K562 (cell line): Measurements from ENCODE around the gene ETS1. TPM values are rescaled to one million over a fixed set of nuclear protein-coding genes. Genes with fewer than 3 reads are reported as not detected.

Source experiments
- ATAC-seq: fragments of 200-7000 bp; cut with Tn5 transposase; 3 replicates; pipeline ENCODE4 v1.9.1; 2020; ENCODE audit warnings: moderate library complexity
- BruUV-seq: library from RNA; stranded (reverse); fragments of 400-500 nt; replicated peaks from 2 replicates; lab custom pipeline; 2021; lab: Mats Ljungman, UMichigan
- CTCF ChIA-PET: fragments of 300-600 bp; formaldehyde crosslinking; extraction: SDS; loops from one replicate; lab custom pipeline; 2021; ENCODE audit warnings: low intra/inter-chr PET ratio; lab: Yijun Ruan, JAX
- POLR2A ChIA-PET: fragments of 300-600, 350-650 bp; sonication (Branson Sonifier 250); formaldehyde crosslinking; extraction: SDS; loops from one replicate; lab custom pipeline; 2021; ENCODE audit warnings: antibody characterized with exemption, inconsistent platforms; lab: Yijun Ruan, JAX
- DNase-seq, 4 experiments: peaks; one replicate each; pipeline versions ENCODE4 v3.0.0 to v3.0.0-alpha.2; 2011 to 2018; ENCODE audit warnings: low spot score in 3 of 4, mixed read lengths in 3 of 4; ENCODE audit errors: extremely low read depth in 1 of 4
- FAIRE-seq: peaks from 2 replicates; lab custom pipeline; 2011; peaks lifted over from hg19 to GRCh38; lab: Jason Lieb, UNC
- H2AFZ ChIP-seq: 2 replicates; pipeline ENCODE4 v1.6.0; 2011; ENCODE audit warnings: low read depth, low read length, control low read depth, inconsistent platforms
- H3K27ac ChIP-seq: fragments of 200-600 bp; 3 replicates; pipeline ENCODE4 v1.8.0; 2011; ENCODE audit warnings: low read depth, mild to moderate bottlenecking, control low read depth, inconsistent platforms, low read length, moderate library complexity, mixed read lengths; ENCODE audit errors: extremely low read depth
- H3K27me3 ChIP-seq, 2 experiments: fragments of 300-600 bp in 1 of 2; 2 replicates in 1 of 2; 3 replicates in 1 of 2; pipeline versions ENCODE4 v1.6.0 to v1.8.0; 2011; ENCODE audit warnings: inconsistent platforms in 2 of 2, low read length in 2 of 2, mild to moderate bottlenecking in 1 of 2, mixed read lengths in 1 of 2, moderate library complexity in 1 of 2; ENCODE audit not compliant: control insufficient read depth in 2 of 2, insufficient read depth in 2 of 2
- H3K36me3 ChIP-seq: fragments of 300-600 bp; 3 replicates; pipeline ENCODE4 v1.8.0; 2011; ENCODE audit warnings: mild to moderate bottlenecking, low read length, inconsistent platforms; ENCODE audit not compliant: control insufficient read depth, insufficient read depth
- H3K4me1 ChIP-seq, 2 experiments: fragments of 200-600 bp in 1 of 2; replicated peaks in 1 of 2; 2 replicates in 1 of 2; 3 replicates in 1 of 2; pipeline versions ENCODE4 v1.5.1 to v1.8.0; 2011; ENCODE audit warnings: inconsistent platforms in 2 of 2, low read length in 2 of 2, mild to moderate bottlenecking in 1 of 2, mixed read lengths in 1 of 2, moderate library complexity in 1 of 2; ENCODE audit not compliant: control insufficient read depth in 2 of 2, insufficient read depth in 2 of 2
- H3K4me2 ChIP-seq: 2 replicates; pipeline ENCODE4 v1.6.1; 2011; ENCODE audit warnings: low read length, control low read depth, inconsistent platforms, mixed read lengths; ENCODE audit not compliant: insufficient read depth
- H3K4me3 ChIP-seq: fragments of 200-600 bp; sonication (generic), shearing (Covaris generic); 2 replicates; pipeline ENCODE4 v1.5.1; 2016; ENCODE audit warnings: control low read depth, inconsistent platforms
- H3K79me2 ChIP-seq: fragments of 200-600 bp; 3 replicates; pipeline ENCODE4 v1.8.0; 2011; ENCODE audit warnings: low read length, inconsistent platforms; ENCODE audit not compliant: control insufficient read depth, insufficient read depth
- H3K9ac ChIP-seq, 2 experiments: 2 replicates each; pipeline versions ENCODE4 v1.6.0 to v1.6.1; 2011; ENCODE audit warnings: low read depth in 2 of 2, low read length in 2 of 2, control low read depth in 1 of 2, inconsistent platforms in 1 of 2, mild to moderate bottlenecking in 1 of 2, mixed read lengths in 1 of 2; ENCODE audit not compliant: insufficient read depth in 1 of 2
- H3K9me1 ChIP-seq: one replicate; pipeline ENCODE4 v1.6.0; 2011; ENCODE audit warnings: inconsistent platforms, mild to moderate bottlenecking, low read length, moderate library complexity; ENCODE audit not compliant: control insufficient read depth, insufficient read depth
- H3K9me3 ChIP-seq: replicated peaks from 2 replicates; pipeline ENCODE4 v1.5.1; 2011; ENCODE audit warnings: low read depth, low read length, inconsistent platforms; ENCODE audit not compliant: control insufficient read depth, insufficient read depth
- H4K20me1 ChIP-seq: replicated peaks from 2 replicates; pipeline ENCODE4 v1.6.1; 2011; ENCODE audit warnings: low read length, inconsistent platforms, mixed read lengths; ENCODE audit not compliant: control insufficient read depth, insufficient read depth
- ARNT ChIP-seq, 2 experiments: fragments of 450-650 bp; IDR thresholded peaks; 2 replicates each; pipeline ENCODE4 v1.6.1; 2016; ENCODE audit warnings: mild to moderate bottlenecking in 1 of 2
- GTF2E2 ChIP-seq: fragments of 200-800 bp; sonication (Bioruptor generic); IDR thresholded peaks from 2 replicates; pipeline ENCODE4 v1.6.1; 2016; ENCODE audit warnings: missing genetic modification characterization, missing compliant biosample characterization
- HCFC1 ChIP-seq: IDR thresholded peaks from 2 replicates; pipeline ENCODE4 v1.6.1; 2012; ENCODE audit warnings: low read depth, low read length, improper control_type of control experiment
- HDAC1 ChIP-seq, 2 experiments: fragments of 450-650 bp; IDR thresholded peaks; 2 replicates each; pipeline ENCODE4 v1.6.1; 2016 to 2017; ENCODE audit warnings: inconsistent platforms in 1 of 2, mild to moderate bottlenecking in 1 of 2, moderate library complexity in 1 of 2
- IFI16 ChIP-seq: fragments of 250-450 bp; sonication (Bioruptor Pico); IDR thresholded peaks from 2 replicates; pipeline ENCODE4 v2.1.2; 2022; ENCODE audit warnings: mild to moderate bottlenecking, inconsistent platforms
- KDM1A ChIP-seq, 2 experiments: fragments of 450-650 bp; IDR thresholded peaks; 2 replicates each; pipeline ENCODE4 v1.6.1; 2016; ENCODE audit warnings: mild to moderate bottlenecking in 2 of 2
- POLR2A ChIP-seq: fragments of 450-650 bp; conservative IDR thresholded peaks from 2 replicates; pipeline ENCODE4 v1.6.1; 2016
- POLR3G ChIP-seq: IDR thresholded peaks from 2 replicates; pipeline ENCODE4 v1.6.1; 2011; ENCODE audit not compliant: insufficient read length, insufficient replicate concordance; ENCODE audit errors: extremely low read depth
- PRPF4 ChIP-seq: fragments of 200-400 bp; formaldehyde crosslinking; IDR thresholded peaks from one replicate; pipeline ENCODE4 v1.6.1; 2017; ENCODE audit warnings: low read length, low read depth, mild to moderate bottlenecking; ENCODE audit not compliant: insufficient read depth, poor library complexity, severe bottlenecking
- SMARCA4 ChIP-seq: fragments of 450-650 bp; IDR thresholded peaks from 2 replicates; pipeline ENCODE4 v1.6.1; 2016
- TBP ChIP-seq: optimal IDR thresholded peaks from 2 replicates; pipeline ENCODE3; 2011; ENCODE audit warnings: low read depth, low read length, improper control_type of control experiment
- THRAP3 ChIP-seq: fragments of 450-650 bp; IDR thresholded peaks from 2 replicates; pipeline ENCODE4 v1.6.1; 2016; ENCODE audit warnings: mild to moderate bottlenecking, inconsistent platforms, borderline replicate concordance
- U2AF2 ChIP-seq: fragments of 200-400 bp; formaldehyde crosslinking; optimal IDR thresholded peaks from 2 replicates; pipeline ENCODE3; 2017; ENCODE audit warnings: low read depth, mild to moderate bottlenecking, low read length
- XRCC5 ChIP-seq: fragments of 200-400 bp; formaldehyde crosslinking; IDR thresholded peaks from 2 replicates; pipeline ENCODE4 v1.6.1; 2017; ENCODE audit warnings: low read depth, mild to moderate bottlenecking, low read length
- ZFP1 ChIP-seq: fragments of 450-650 bp; formaldehyde crosslinking; IDR thresholded peaks from 2 replicates; pipeline ENCODE4 v1.4.0; 2020; ENCODE audit warnings: mild to moderate bottlenecking, mixed read lengths
- WGBS: fragments of 100-300 bp; shearing (Covaris generic); methylation state at CpG from one replicate; pipeline ENCODE4 v1.1.6; 2016; ENCODE audit warnings: low coverage, mixed read lengths; ENCODE audit not compliant: insufficient coverage; ENCODE audit errors: missing lambda C conversion rate; 5-methylcytosine and 5-hydroxymethylcytosine counted together
- in situ Hi-C: fragments of 300-500 bp; cut with MboI; formaldehyde crosslinking; loops from 4 replicates; pipeline ENCODE4 v1.15.0; 2018; ENCODE audit warnings: inconsistent platforms, mixed read lengths
- intact Hi-C: fragments of 100-400 bp; cut with micrococcal nuclease; formaldehyde crosslinking; loops from 2 replicates; pipeline ENCODE4 v1.14.2; 2022
- polyA plus RNA-seq, 8 experiments: library from polyadenylated mRNA; depleted of rRNA in 4 of 8; stranded (reverse) in 5 of 8; unstranded in 3 of 8; fragments of >200 nt; fragmentation: Nextera tagmentation in 2 of 8; fragmentation: Illumina TruSeq in 1 of 8; extraction: Ambion mirVana in 2 of 8; extraction: Trizol in 1 of 8; gene quantifications; 2 replicates each; pipeline versions ENCODE4 v1.2.1 to v1.2.3, GENCODE V29; 2011 to 2014; ENCODE audit warnings: inconsistent platforms in 1 of 8, missing spikeins in 1 of 8
- total RNA-seq, 7 experiments: library from RNA; depleted of rRNA in 6 of 7; stranded (reverse); fragments of >200 nt in 6 of 7; fragmentation: Illumina TruSeq in 2 of 7; extraction: Trizol in 2 of 7; gene quantifications; 2 replicates each; pipeline versions ENCODE4 v1.2.1 to v1.2.3, GENCODE V29; 2011 to 2021; ENCODE audit warnings: low replicate concordance in 1 of 7
- TF ChIP-seq, protein P1 (sequence below): fragments of 250-450 bp; sonication (Bioruptor Pico); IDR thresholded peaks from 2 replicates; pipeline ENCODE4 v1.4.0; 2020; ENCODE audit warnings: borderline replicate concordance
- TF ChIP-seq, protein P2 (sequence below): fragments of 250-450 bp; sonication (Bioruptor Pico); IDR thresholded peaks from 2 replicates; pipeline ENCODE4 v1.9.0; 2021; ENCODE audit warnings: mild to moderate bottlenecking
- TF ChIP-seq, protein P3 (sequence below), 2 experiments: fragments of 450-650 bp in 1 of 2; sonication (generic) in 1 of 2; formaldehyde crosslinking in 1 of 2; IDR thresholded peaks in 1 of 2; conservative IDR thresholded peaks in 1 of 2; 2 replicates each; pipeline versions ENCODE4 v1.6.1 to v1.8.1; 2016 to 2023; ENCODE audit warnings: mild to moderate bottlenecking in 2 of 2, moderate library complexity in 2 of 2, inconsistent platforms in 1 of 2, missing genetic modification reagents in 1 of 2
- TF ChIP-seq, protein P4 (sequence below): fragments of 250-450 bp; sonication (Bioruptor Pico); IDR thresholded peaks from 2 replicates; pipeline ENCODE4 v1.4.0; 2020

Gene ETS1
- total and polyA plus RNA-seq, 9 of the 15 experiments (the other 6 are each of a cell fraction or from before 2014, with no cell fraction given), result 0.04 to 1.4 (median 0.23) TPM

DNA sequence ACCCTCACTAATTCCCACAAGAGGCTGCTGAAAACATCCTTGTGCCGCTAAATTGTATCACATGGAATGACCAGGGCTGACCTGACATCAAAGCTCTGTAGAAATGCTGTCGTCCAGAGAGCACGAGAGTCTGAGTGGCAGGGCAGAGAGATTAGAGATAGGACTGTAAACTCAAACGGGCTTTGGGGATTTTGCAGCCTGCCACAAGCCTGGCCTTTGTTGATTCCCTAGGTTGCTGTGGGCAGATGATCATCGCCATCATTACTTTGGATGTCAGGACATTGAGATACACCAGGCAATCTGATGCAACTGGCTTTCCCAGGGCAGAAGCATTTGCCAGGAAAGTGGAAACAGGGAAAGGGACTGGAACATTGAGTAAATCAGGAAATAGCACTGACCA lies 131.6 kb downstream of the ETS1 start:
- CTCF ChIA-PET, result no interaction called here
- no peaks in the 10 kb centered on the region for H4K20me1 ChIP-seq

More for the DNA sequence above, 131.6 kb downstream of the ETS1 start:
- POLR2A ChIA-PET, result no interaction called here
- no peaks in the 10 kb centered on the region for H3K36me3 ChIP-seq
- no peaks in the 10 kb centered on the region for H3K9me3 ChIP-seq
- WGBS, result 0% methylated on average over 5 of the region's 5 CpGs
- intact Hi-C loops, result no loop called here
- TF ChIP-seq POLR2A (no peak), HDAC1 (IDR thresholded peaks at IDR 0.05) (no peak), PRPF4 (no peak), POLR3G (no peak), GTF2E2 (tag) (no peak), U2AF2 (no peak), XRCC5 (no peak), ZFP1 (no peak), ARNT (IDR thresholded peaks at IDR 0.05) (no peak), HCFC1 (no peak), KDM1A (IDR thresholded peaks at IDR 0.05) (no peak), THRAP3 (no peak), IFI16 (CRISPR knock-in tag) (no peak), SMARCA4 (no peak), TBP (no peak)
- TF ChIP-seq, protein P1, sequence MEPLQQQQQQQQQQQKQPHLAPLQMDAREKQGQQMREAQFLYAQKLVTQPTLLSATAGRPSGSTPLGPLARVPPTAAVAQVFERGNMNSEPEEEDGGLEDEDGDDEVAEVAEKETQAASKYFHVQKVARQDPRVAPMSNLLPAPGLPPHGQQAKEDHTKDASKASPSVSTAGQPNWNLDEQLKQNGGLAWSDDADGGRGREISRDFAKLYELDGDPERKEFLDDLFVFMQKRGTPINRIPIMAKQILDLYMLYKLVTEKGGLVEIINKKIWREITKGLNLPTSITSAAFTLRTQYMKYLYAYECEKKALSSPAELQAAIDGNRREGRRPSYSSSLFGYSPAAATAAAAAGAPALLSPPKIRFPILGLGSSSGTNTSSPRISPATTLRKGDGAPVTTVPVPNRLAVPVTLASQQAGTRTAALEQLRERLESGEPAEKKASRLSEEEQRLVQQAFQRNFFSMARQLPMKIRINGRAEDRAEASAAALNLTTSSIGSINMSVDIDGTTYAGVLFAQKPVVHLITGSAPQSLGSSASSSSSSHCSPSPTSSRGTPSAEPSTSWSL, result no peak
- TF ChIP-seq, protein P2, sequence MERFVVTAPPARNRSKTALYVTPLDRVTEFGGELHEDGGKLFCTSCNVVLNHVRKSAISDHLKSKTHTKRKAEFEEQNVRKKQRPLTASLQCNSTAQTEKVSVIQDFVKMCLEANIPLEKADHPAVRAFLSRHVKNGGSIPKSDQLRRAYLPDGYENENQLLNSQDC (CRISPR knock-in tag), result no peak
- TF ChIP-seq, protein P3, sequence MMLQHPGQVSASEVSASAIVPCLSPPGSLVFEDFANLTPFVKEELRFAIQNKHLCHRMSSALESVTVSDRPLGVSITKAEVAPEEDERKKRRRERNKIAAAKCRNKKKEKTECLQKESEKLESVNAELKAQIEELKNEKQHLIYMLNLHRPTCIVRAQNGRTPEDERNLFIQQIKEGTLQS (IDR thresholded peaks at IDR 0.05), result no peak
- TF ChIP-seq, protein P3 (CRISPR knock-in tag; conservative IDR thresholded peaks at IDR 0.05), result no peak
- TF ChIP-seq, protein P4, sequence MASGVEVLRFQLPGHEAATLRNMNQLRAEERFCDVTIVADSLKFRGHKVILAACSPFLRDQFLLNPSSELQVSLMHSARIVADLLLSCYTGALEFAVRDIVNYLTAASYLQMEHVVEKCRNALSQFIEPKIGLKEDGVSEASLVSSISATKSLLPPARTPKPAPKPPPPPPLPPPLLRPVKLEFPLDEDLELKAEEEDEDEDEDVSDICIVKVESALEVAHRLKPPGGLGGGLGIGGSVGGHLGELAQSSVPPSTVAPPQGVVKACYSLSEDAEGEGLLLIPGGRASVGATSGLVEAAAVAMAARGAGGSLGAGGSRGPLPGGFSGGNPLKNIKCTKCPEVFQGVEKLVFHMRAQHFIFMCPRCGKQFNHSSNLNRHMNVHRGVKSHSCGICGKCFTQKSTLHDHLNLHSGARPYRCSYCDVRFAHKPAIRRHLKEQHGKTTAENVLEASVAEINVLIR (CRISPR knock-in tag), result no peak
- TF ChIP-seq, all 486 proteins: peak for 0
- Histone ChIP-seq H3K9ac (no peak overlapping the region), H3K4me1 (no peaks in the 10 kb centered on the region; a peak in 1 of 5 replicates), H3K79me2 (no peaks in the 10 kb centered on the region), H3K27me3 (no peaks in the 10 kb centered on the region; a peak in 1 of 5 replicates), H2AFZ (no peak overlapping the region), H3K9me1 (no peaks in the 10 kb centered on the region), H3K4me2 (no peak overlapping the region), H3K4me3 (no peak overlapping the region), H3K27ac (no peak overlapping the region)
- in situ Hi-C loops, result no loop called here
- no peak for DNase-seq
- ATAC-seq, result no peak
- no TSS peak for BruUV-seq
- FAIRE-seq, result no peak
